ENCODE measurements around the gene SCN3A.

SCN3A gene

GRCh38 chr2:165147186-165148045 is 56.4 kb downstream of the SCN3A start:
- H3K4me3 ChIP-seq (ENCODE audit: low read depth, low read length), result no peak overlapping the region
- DNase-seq (ENCODE audit: low read depth), result no peak

GRCh38 chr2:165144315-165144714 is 59.5 kb downstream of the SCN3A start:
- H3K4me3 ChIP-seq (ENCODE audit: low read depth, low read length), result no peak overlapping the region
- DNase-seq (ENCODE audit: low read depth), result peak; percentile 29
- no peak for TF ChIP-seq CTCF (IDR thresholded peaks at IDR 0.05; ENCODE audit: low read depth, low read length, missing control alignments)

More at GRCh38 chr2:165147186-165148045, 56.4 kb downstream of the SCN3A start:
- no peak for TF ChIP-seq CTCF (IDR thresholded peaks at IDR 0.05; ENCODE audit: low read depth, low read length, missing control alignments)

- no peak for DNase-seq (ENCODE audit: low read depth)
- H3K4me3 ChIP-seq (ENCODE audit: low read depth, low read length), result no peak overlapping the region
- no peak for TF ChIP-seq CTCF (IDR thresholded peaks at IDR 0.05; ENCODE audit: low read depth, low read length, missing control alignments)
Measured at GRCh38 chr2:165141601-165142354, 62.1 kb downstream of the SCN3A start.

GRCh38 chr2:165126244-165126643 is 77.6 kb downstream of the SCN3A start:
- TF ChIP-seq CTCF (IDR thresholded peaks at IDR 0.05; ENCODE audit: low read depth, low read length, missing control alignments), result no peak

GRCh38 chr2:165122521-165122920 is 81.3 kb downstream of the SCN3A start:
- DNase-seq (ENCODE audit: low read depth), result no peak
- no peak overlapping the region for H3K4me3 ChIP-seq (ENCODE audit: low read depth, low read length)
- TF ChIP-seq CTCF (IDR thresholded peaks at IDR 0.05; ENCODE audit: low read depth, low read length, missing control alignments), result no peak

More at GRCh38 chr2:165126244-165126643, 77.6 kb downstream of the SCN3A start:
- no peak overlapping the region for H3K4me3 ChIP-seq (ENCODE audit: low read depth, low read length)
- DNase-seq (ENCODE audit: low read depth), result no peak

- no peak for TF ChIP-seq CTCF (IDR thresholded peaks at IDR 0.05; ENCODE audit: low read depth, low read length, missing control alignments)
- no peak for DNase-seq (ENCODE audit: low read depth)
- H3K4me3 ChIP-seq (ENCODE audit: low read depth, low read length), result no peak overlapping the region
Measured at GRCh38 chr2:165120740-165121467, 82.9 kb downstream of the SCN3A start.

All from GM12864 (cell line).